PC-3 (cell line): Measurements from ENCODE around the gene RHBDD1. TPM values are rescaled to one million over a fixed set of nuclear protein-coding genes. Genes with fewer than 3 reads are reported as not detected.

ENCODE experiments used
- ATAC-seq: fragments of 200-7000 bp; cut with Tn5 transposase; 2 replicates; pipeline ENCODE4 v1.9.1; 2020; ENCODE audit warnings: mild to moderate bottlenecking, moderate library complexity
- BruUV-seq: library from RNA; stranded (reverse); fragments of 400-500 nt; replicated peaks from 2 replicates; lab custom pipeline; 2021; lab: Mats Ljungman, UMichigan
- CTCF ChIA-PET: fragments of 300-600 bp; sonication (Branson Sonifier 250); formaldehyde crosslinking; loops from one replicate; lab custom pipeline; 2022; ENCODE audit warnings: antibody characterized with exemption; lab: Charles Lee
- POLR2A ChIA-PET: fragments of 300-600 bp; sonication (Branson Sonifier 250); formaldehyde crosslinking; loops from one replicate; lab custom pipeline; 2022; ENCODE audit warnings: antibody characterized with exemption; ENCODE audit not compliant: unreplicated experiment; lab: Charles Lee
- DNase-seq: peaks from one replicate; pipeline ENCODE4 v3.0.0-alpha.2; 2015
- H2AFZ ChIP-seq: fragments of 300-600 bp; sonication (generic); 2 replicates; pipeline ENCODE4 v1.6.0; 2016; ENCODE audit warnings: antibody characterized with exemption, low read length
- H3F3A ChIP-seq: fragments of 300-600 bp; sonication (generic); one replicate; pipeline ENCODE4 v1.6.0; 2017; ENCODE audit warnings: antibody characterized with exemption, low read length, control low read depth, mild to moderate bottlenecking; ENCODE audit not compliant: unreplicated experiment
- H3K27ac ChIP-seq: fragments of 300-600 bp; sonication (generic); 2 replicates; pipeline ENCODE4 v1.5.1; 2016; ENCODE audit warnings: mild to moderate bottlenecking, low read length
- H3K27me3 ChIP-seq: fragments of 300-600 bp; sonication (generic); 2 replicates; pipeline ENCODE4 v1.6.1; 2016; ENCODE audit warnings: low read length, mixed read lengths
- H3K36me3 ChIP-seq: fragments of 300-600 bp; sonication (generic); 2 replicates; pipeline ENCODE4 v1.6.1; 2016; ENCODE audit warnings: low read depth, mixed run types, low read length, mixed read lengths
- H3K4me1 ChIP-seq: fragments of 300-600 bp; sonication (generic); 2 replicates; pipeline ENCODE4 v1.5.1; 2016; ENCODE audit warnings: low read length; ENCODE audit not compliant: insufficient read depth
- H3K4me2 ChIP-seq: fragments of 300-600 bp; sonication (generic); 2 replicates; pipeline ENCODE4 v1.6.0; 2016; ENCODE audit warnings: low read length
- H3K4me3 ChIP-seq: fragments of 300-600 bp; sonication (generic); 2 replicates; pipeline ENCODE4 v1.5.1; 2016; ENCODE audit warnings: mild to moderate bottlenecking, low read length, mixed read lengths
- H3K79me2 ChIP-seq: fragments of 300-600 bp; sonication (generic); 2 replicates; pipeline ENCODE4 v1.6.1; 2017; ENCODE audit warnings: low read length, mixed read lengths
- H3K9ac ChIP-seq: fragments of 300-600 bp; sonication (generic); 2 replicates; pipeline ENCODE4 v1.6.0; 2016; ENCODE audit warnings: mild to moderate bottlenecking, low read length
- H3K9me2 ChIP-seq: fragments of 300-600 bp; sonication (generic); replicated peaks from 2 replicates; pipeline ENCODE4 v1.6.1; 2016; ENCODE audit warnings: mixed run types, low read length, mixed read lengths
- H3K9me3 ChIP-seq: fragments of 300-600 bp; sonication (generic); 2 replicates; pipeline ENCODE4 v1.6.1; 2016; ENCODE audit warnings: low read length, mixed read lengths
- H4K20me1 ChIP-seq: fragments of 300-600 bp; sonication (generic); 2 replicates; pipeline ENCODE4 v1.6.1; 2016; ENCODE audit warnings: low read length, mixed read lengths
- EZH2 ChIP-seq: fragments of 300-600 bp; sonication (generic); IDR thresholded peaks from one replicate; pipeline ENCODE4 v1.6.1; 2017; ENCODE audit warnings: antibody characterized with exemption, mild to moderate bottlenecking, low read length; ENCODE audit not compliant: unreplicated experiment
- EZH2phosphoT487 ChIP-seq: fragments of 300-600 bp; sonication (generic); IDR thresholded peaks from 2 replicates; pipeline ENCODE4 v1.6.1; 2018; ENCODE audit warnings: mild to moderate bottlenecking, antibody characterized with exemption, low read length, borderline replicate concordance
- intact Hi-C: fragments of 100-400 bp; cut with micrococcal nuclease; formaldehyde crosslinking; loops from 2 replicates; pipeline ENCODE4 v1.9.0; 2023
- total RNA-seq: library from RNA; depleted of rRNA; stranded (reverse); fragments of >200 nt; gene quantifications from 2 replicates; pipeline ENCODE4 v1.2.3, GENCODE V29; 2014
- TF ChIP-seq, protein P1 (sequence below): fragments of 300-600 bp; sonication (generic); conservative IDR thresholded peaks from 2 replicates; pipeline ENCODE4 v1.5.1; 2017; ENCODE audit warnings: antibody characterized with exemption, low read depth, mild to moderate bottlenecking, low read length

Gene RHBDD1
- total RNA-seq, 1 experiment from 2014 or later: 9.1 TPM

DNA sequence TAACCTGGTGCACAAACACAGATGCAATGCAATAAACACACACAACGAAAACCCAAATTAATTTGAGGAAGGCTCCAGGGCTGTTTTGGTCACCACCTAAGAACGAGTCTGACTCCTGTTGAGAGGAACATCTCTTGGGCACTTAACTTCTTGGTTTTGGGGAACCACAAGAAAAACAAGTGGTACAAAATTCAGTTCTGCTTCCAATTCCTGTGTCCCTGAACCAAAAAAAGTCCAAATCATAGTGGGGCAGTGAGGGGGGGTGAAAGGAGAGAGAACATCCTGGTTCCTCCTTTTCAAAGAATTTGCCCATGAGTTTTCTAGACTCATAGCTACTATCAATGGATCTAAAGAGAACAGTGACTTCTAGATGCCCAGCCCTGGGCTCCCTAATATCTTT is 184.6 kb downstream of the RHBDD1 start:
- ChIA-PET CTCF (no interaction called here), POLR2A (no interaction called here)
- H3K4me1 ChIP-seq: no peaks in the 10 kb centered on the region
- intact Hi-C loops: no loop called here
- H3K36me3 ChIP-seq: no peaks in the 10 kb centered on the region
- H3K27ac ChIP-seq: no peak overlapping the region
- H2AFZ ChIP-seq: no peak overlapping the region
- DNase-seq (no peak), ATAC-seq (no peak)
- H3K79me2 ChIP-seq: no peaks in the 10 kb centered on the region
- no TSS peak for BruUV-seq
- no peak overlapping the region for H3K9ac ChIP-seq
- no peak overlapping the region for H3K4me3 ChIP-seq
- no peak overlapping the region for H3K4me2 ChIP-seq
- no peaks in the 10 kb centered on the region for H3K27me3 ChIP-seq
- no peaks in the 10 kb centered on the region for H3F3A ChIP-seq
- H4K20me1 ChIP-seq: no peaks in the 10 kb centered on the region
- H3K9me2 ChIP-seq: no peaks in the 10 kb centered on the region
- no peak for TF ChIP-seq EZH2
- TF ChIP-seq EZH2phosphoT487: no peak
- TF ChIP-seq, protein P1, sequence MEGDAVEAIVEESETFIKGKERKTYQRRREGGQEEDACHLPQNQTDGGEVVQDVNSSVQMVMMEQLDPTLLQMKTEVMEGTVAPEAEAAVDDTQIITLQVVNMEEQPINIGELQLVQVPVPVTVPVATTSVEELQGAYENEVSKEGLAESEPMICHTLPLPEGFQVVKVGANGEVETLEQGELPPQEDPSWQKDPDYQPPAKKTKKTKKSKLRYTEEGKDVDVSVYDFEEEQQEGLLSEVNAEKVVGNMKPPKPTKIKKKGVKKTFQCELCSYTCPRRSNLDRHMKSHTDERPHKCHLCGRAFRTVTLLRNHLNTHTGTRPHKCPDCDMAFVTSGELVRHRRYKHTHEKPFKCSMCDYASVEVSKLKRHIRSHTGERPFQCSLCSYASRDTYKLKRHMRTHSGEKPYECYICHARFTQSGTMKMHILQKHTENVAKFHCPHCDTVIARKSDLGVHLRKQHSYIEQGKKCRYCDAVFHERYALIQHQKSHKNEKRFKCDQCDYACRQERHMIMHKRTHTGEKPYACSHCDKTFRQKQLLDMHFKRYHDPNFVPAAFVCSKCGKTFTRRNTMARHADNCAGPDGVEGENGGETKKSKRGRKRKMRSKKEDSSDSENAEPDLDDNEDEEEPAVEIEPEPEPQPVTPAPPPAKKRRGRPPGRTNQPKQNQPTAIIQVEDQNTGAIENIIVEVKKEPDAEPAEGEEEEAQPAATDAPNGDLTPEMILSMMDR: no peak
- H3K9me3 ChIP-seq: no peaks in the 10 kb centered on the region

GRCh38 chr2:227022608-227023007 is 186.8 kb downstream of the RHBDD1 start:
- no peak overlapping the region for H3K9ac ChIP-seq

DNA sequence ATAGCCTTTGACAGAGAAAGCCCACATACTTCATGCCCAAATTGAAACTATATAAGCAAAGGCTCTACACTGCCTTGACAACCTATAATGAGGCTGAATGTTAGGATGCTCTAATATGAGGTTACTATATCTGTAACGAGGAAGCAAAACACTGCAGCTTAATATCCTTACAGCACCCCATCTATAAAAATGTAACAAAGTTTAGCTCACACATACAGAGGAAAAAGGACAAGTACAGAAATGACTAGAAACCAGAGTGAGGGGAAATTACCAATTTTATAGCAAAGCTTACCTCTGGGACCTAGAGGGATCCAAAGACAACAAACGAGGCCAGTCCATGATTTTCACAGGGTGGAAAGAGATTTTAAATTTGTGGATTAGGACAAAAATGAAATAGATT is 189.7 kb downstream of the RHBDD1 start:
- ATAC-seq: no peak
- Histone ChIP-seq H3K9me3 (no peaks in the 10 kb centered on the region), H4K20me1 (no peaks in the 10 kb centered on the region), H3K4me1 (no peaks in the 10 kb centered on the region), H3K9ac (no peak overlapping the region), H3K9me2 (no peaks in the 10 kb centered on the region), H3K36me3 (no peaks in the 10 kb centered on the region), H3F3A (no peaks in the 10 kb centered on the region), H2AFZ (no peak overlapping the region), H3K79me2 (no peaks in the 10 kb centered on the region), H3K4me3 (no peak overlapping the region), H3K4me2 (no peak overlapping the region), H3K27ac (no peak overlapping the region), H3K27me3 (no peaks in the 10 kb centered on the region)
- ChIA-PET POLR2A (no interaction called here), CTCF (no interaction called here)
- intact Hi-C loops: no loop called here
- BruUV-seq: no TSS peak
- TF ChIP-seq EZH2phosphoT487: no peak
- no peak for DNase-seq

More at GRCh38 chr2:227022608-227023007, 186.8 kb downstream of the RHBDD1 start:
- Histone ChIP-seq H3K36me3 (no peaks in the 10 kb centered on the region), H3K4me3 (no peak overlapping the region), H4K20me1 (no peaks in the 10 kb centered on the region), H3K9me2 (no peaks in the 10 kb centered on the region), H3K9me3 (no peaks in the 10 kb centered on the region), H3K79me2 (no peaks in the 10 kb centered on the region), H3K4me2 (no peak overlapping the region), H3K4me1 (no peaks in the 10 kb centered on the region), H3K27ac (no peak overlapping the region), H3F3A (no peaks in the 10 kb centered on the region), H2AFZ (no peak overlapping the region), H3K27me3 (no peaks in the 10 kb centered on the region)
- DNase-seq: no peak
- BruUV-seq: no TSS peak
- POLR2A ChIA-PET: no interaction called here
- CTCF ChIA-PET: no interaction called here
- ATAC-seq: no peak
- TF ChIP-seq EZH2: no peak
- intact Hi-C loops: no loop called here

DNA sequence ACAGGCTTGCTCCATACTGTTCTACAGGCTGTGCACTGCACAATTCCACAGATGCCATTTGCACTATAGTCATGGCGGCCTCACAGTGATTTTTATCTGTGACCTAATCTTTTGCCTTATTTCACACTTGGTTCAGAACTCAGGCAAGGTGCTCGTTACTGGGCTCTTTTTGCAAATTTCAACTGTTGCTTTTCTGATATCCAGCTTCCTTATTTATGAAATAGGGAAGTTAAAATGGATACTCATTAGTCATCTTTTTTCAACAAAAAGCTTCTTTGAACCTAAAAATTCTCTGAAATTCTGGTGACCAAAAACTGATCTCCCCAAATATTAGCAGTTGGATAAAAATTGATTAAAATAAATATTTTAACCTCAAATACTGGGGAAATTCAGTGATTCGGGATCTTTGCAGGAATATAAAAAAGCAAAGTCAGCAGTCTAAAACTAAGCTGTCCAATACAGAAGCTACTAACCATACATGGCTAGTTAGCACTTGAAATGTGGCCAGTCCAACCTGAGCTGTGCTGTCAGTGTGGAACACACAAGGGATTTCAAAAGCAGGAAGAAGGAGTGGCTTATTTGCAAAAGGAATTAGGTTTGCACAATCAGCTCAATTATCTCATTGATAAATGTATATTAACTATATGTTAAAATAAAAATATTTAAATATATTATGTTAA is 193.7 kb downstream of the RHBDD1 start:
- intact Hi-C loops: no loop called here
- no peak for DNase-seq
- no peak overlapping the region for H3K4me3 ChIP-seq
- no peak for TF ChIP-seq EZH2phosphoT487
- TF ChIP-seq, protein P1: no peak
- no peak for TF ChIP-seq EZH2
- no peak overlapping the region for H3K4me2 ChIP-seq
- no peak overlapping the region for H3K9ac ChIP-seq
- no peaks in the 10 kb centered on the region for H3K4me1 ChIP-seq
- no peak overlapping the region for H3K27ac ChIP-seq
- no peaks in the 10 kb centered on the region for H3K27me3 ChIP-seq
- no peaks in the 10 kb centered on the region for H4K20me1 ChIP-seq
- no peak overlapping the region for H2AFZ ChIP-seq
- no peaks in the 10 kb centered on the region for H3K36me3 ChIP-seq
- POLR2A ChIA-PET: no interaction called here
- no TSS peak for BruUV-seq
- ATAC-seq: no peak
- H3F3A ChIP-seq: no peaks in the 10 kb centered on the region
- no peaks in the 10 kb centered on the region for H3K79me2 ChIP-seq
- CTCF ChIA-PET: no interaction called here
- H3K9me2 ChIP-seq: no peaks in the 10 kb centered on the region
- no peaks in the 10 kb centered on the region for H3K9me3 ChIP-seq
